Measurements from ENCODE around the gene EXOSC10.

GRCh38 chr1:11134898-11135266 lies 35.2 kb upstream of the EXOSC10 start:
- no peak for TF ChIP-seq POLR2A (IDR thresholded peaks at IDR 0.05)
- no peak for TF ChIP-seq CTCF (IDR thresholded peaks at IDR 0.05)

All from esophagus squamous epithelium (tissue), 4 donors.